HUDEP-2 (cell line): Measurements from ENCODE around the gene ARHGAP31.
"Not testable (repeated sequence)": the region's sequence is repeated elsewhere in the genome, so short reads cannot be mapped to it uniquely, and the experiment has no call there.

Experiments
- DNase-seq, 76 experiments: peaks; one replicate each; lab custom pipeline; 2025; ENCODE audit not compliant: unreplicated experiment in 76 of 76; lab: John Stamatoyannopoulos, UW

Gene ARHGAP31

GRCh38 chr3:119315600-119316312 is 21.6 kb downstream of the ARHGAP31 start:
- DNase-seq, result no peak

GRCh38 chr3:119316313-119316670 is 22.1 kb downstream of the ARHGAP31 start:
- DNase-seq, result no peak

- no peak for DNase-seq
Measured at GRCh38 chr3:119318876-119319275, 24.7 kb downstream of the ARHGAP31 start.

- DNase-seq, result no peak
Measured at GRCh38 chr3:119319311-119319710, 25.1 kb downstream of the ARHGAP31 start.

- peak in 4 of 76 experiments; percentile 3 to 9 (median 6) for DNase-seq
Measured at GRCh38 chr3:119320785-119321184, 26.6 kb downstream of the ARHGAP31 start.

- peak in 1 of 76 experiments; percentile 14 for DNase-seq
Measured at GRCh38 chr3:119322021-119322834, 28.0 kb downstream of the ARHGAP31 start.

- peak in 56 of 76 experiments; percentile 4 to 57 (median 28) for DNase-seq
Measured at GRCh38 chr3:119322835-119323722, 28.9 kb downstream of the ARHGAP31 start.

- no peak for DNase-seq
Measured at GRCh38 chr3:119323723-119324085, 29.5 kb downstream of the ARHGAP31 start.

GRCh38 chr3:119324899-119325298 is 30.7 kb downstream of the ARHGAP31 start:
- no peak for DNase-seq

- no peak for DNase-seq
Measured at GRCh38 chr3:119326976-119327375, 32.8 kb downstream of the ARHGAP31 start.

GRCh38 chr3:119329551-119329950 is 35.4 kb downstream of the ARHGAP31 start:
- DNase-seq, result no peak

GRCh38 chr3:119330181-119330580 is 36.0 kb downstream of the ARHGAP31 start:
- no peak for DNase-seq

- DNase-seq, result no peak
Measured at GRCh38 chr3:119330858-119331257, 36.7 kb downstream of the ARHGAP31 start.

- no peak for DNase-seq
Measured at GRCh38 chr3:119331661-119332060, 37.5 kb downstream of the ARHGAP31 start.

- DNase-seq, result peak in 3 of 76 experiments; percentile 2 to 13 (median 9)
Measured at GRCh38 chr3:119333773-119334509, 39.8 kb downstream of the ARHGAP31 start.

GRCh38 chr3:119336823-119337222 is 42.6 kb downstream of the ARHGAP31 start:
- no peak for DNase-seq

GRCh38 chr3:119337407-119337806 is 43.2 kb downstream of the ARHGAP31 start:
- not testable (repeated sequence) for DNase-seq

- DNase-seq, result no peak
Measured at GRCh38 chr3:119338754-119339153, 44.6 kb downstream of the ARHGAP31 start.

GRCh38 chr3:119340014-119340413 is 45.8 kb downstream of the ARHGAP31 start:
- DNase-seq, result no peak

GRCh38 chr3:119340446-119340845 is 46.3 kb downstream of the ARHGAP31 start:
- DNase-seq, result no peak
